ENCODE results near the gene NECAB2.

DNA sequence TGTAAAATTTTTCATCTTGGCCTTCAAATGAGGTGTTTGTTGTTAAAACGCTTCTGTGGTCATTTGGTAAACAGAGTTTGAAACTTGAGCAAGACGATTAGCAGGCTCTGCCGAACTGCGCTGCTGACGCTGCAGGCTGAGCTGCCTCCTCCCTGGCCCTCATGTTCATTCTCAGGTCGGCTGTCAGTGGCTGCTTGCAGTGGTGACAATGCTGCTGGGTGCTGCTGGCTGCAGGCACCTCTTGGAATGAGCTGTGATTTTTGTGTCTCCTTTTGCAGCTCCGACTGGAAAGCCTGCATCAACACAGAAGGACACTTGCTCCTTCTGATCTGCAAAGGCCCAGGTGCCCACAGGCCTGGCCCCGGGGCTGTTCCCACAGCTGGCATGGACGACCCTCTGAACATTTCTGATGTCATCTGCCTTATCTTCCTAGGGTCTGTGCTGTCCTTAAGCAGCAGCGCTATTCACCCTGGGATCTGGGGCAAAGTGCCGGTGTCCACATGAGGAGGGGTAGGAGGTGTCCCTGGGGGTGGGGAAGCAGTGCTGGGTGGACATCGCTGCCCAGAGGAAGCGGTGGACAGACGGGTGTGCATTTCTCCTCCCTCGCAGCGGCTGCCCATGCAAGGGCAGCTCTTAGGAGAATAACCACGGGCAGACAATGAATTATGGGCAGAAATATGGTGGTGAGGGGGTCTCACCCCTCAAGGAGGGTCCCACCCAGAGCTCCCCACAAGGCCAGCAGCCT lies 38.1 kb upstream of the NECAB2 start:
- TF ChIP-seq, protein P1, sequence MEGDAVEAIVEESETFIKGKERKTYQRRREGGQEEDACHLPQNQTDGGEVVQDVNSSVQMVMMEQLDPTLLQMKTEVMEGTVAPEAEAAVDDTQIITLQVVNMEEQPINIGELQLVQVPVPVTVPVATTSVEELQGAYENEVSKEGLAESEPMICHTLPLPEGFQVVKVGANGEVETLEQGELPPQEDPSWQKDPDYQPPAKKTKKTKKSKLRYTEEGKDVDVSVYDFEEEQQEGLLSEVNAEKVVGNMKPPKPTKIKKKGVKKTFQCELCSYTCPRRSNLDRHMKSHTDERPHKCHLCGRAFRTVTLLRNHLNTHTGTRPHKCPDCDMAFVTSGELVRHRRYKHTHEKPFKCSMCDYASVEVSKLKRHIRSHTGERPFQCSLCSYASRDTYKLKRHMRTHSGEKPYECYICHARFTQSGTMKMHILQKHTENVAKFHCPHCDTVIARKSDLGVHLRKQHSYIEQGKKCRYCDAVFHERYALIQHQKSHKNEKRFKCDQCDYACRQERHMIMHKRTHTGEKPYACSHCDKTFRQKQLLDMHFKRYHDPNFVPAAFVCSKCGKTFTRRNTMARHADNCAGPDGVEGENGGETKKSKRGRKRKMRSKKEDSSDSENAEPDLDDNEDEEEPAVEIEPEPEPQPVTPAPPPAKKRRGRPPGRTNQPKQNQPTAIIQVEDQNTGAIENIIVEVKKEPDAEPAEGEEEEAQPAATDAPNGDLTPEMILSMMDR (IDR thresholded peaks at IDR 0.05 in 4 of 5, conservative IDR thresholded peaks at IDR 0.05 in 1 of 5), result no peak
- TF ChIP-seq POLR2A (IDR thresholded peaks at IDR 0.05), result no peak
